ENCODE measurements around the gene SLC44A2.

Gene SLC44A2
- 131 to 198 (median 176) reads per million in 4 experiments for total RNA-seq

GRCh38 chr19:10625003-10625761 lies at the start of gene SLC44A2:
TSS of gene SLC44A2 (plus strand) at chr19:10625553. CDS start at chr19:10625634, 81 bp downstream.
- DNase-seq, result no peak

- no peak for DNase-seq
Observed at GRCh38 chr19:10577951-10578350, 47.4 kb upstream of the SLC44A2 start.

- peak; percentile 82 for DNase-seq
Observed at GRCh38 chr19:10580979-10581631, 44.2 kb upstream of the SLC44A2 start.

GRCh38 chr19:10582091-10582490 lies 43.3 kb upstream of the SLC44A2 start:
- no peak for DNase-seq

- no peak for DNase-seq
Observed at GRCh38 chr19:10583036-10583776, 42.1 kb upstream of the SLC44A2 start.

DNA sequence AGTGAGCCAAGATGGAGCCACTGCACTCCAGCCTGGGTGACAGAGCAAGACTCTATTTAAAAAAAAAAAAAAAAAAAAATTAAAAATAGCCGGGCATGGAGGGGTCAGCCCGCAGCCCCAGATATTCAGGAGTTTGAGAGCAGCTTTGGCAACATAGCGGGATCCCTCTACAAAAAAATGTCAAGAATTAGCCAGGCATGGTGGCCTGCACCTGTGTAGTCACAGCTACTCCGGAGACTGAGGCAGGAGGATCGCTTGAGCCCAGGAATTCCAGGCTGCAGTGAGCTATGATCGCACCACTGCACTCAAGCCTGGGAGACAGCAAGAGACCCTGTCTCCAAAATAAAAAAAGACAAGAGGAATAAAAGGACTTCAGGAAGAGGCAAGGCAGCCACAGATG lies 39.0 kb upstream of the SLC44A2 start:
- no peak for DNase-seq

DNA sequence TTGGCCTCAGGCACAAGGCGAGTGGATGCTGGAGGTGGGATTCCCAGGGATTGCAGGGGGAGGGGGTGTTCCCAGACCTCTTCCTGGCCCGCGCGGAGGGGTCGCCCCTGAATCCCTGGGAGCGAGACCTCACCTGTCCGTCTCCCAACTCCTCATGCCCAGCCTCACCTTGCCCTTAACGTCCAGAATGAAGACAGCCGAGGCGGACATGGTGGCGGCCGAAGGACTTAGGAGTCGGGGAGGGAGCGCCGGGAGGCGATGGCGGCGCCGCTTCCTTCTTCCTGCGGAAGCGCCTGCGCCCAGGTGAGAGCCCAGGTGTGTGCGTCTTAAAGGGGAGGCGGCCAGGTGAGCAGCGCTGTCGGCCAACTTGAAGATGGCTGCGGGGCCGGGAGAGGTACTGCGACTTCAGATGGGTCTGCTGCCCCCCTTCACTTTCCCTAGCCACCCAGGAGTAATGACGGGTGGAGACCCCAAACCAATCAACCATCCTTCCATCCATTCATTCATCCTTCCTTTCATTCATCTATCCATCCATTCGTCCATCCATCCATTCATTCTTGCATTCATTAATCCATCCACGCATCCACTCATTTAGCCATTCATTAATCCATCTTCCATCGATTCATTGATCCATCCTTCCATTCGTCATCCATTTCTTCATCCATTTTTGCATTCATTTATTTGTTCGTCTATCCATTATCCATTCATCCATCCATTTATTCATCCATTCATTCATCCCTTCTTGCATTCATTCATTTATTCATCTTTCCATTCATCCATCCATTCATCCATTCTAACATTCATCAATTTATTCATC lies 38.1 kb upstream of the SLC44A2 start, which contains the start of gene AP1M2:
AP1M2 (minus strand) TSS at position 291 of the 817 bp plus-strand sequence; CDS start at position 210, 81 bp downstream.
- DNase-seq, result no peak

- DNase-seq, result no peak
Observed at GRCh38 chr19:10587839-10588150, 37.6 kb upstream of the SLC44A2 start.

- no peak for DNase-seq
Observed at GRCh38 chr19:10593148-10593547, 32.2 kb upstream of the SLC44A2 start.

DNA sequence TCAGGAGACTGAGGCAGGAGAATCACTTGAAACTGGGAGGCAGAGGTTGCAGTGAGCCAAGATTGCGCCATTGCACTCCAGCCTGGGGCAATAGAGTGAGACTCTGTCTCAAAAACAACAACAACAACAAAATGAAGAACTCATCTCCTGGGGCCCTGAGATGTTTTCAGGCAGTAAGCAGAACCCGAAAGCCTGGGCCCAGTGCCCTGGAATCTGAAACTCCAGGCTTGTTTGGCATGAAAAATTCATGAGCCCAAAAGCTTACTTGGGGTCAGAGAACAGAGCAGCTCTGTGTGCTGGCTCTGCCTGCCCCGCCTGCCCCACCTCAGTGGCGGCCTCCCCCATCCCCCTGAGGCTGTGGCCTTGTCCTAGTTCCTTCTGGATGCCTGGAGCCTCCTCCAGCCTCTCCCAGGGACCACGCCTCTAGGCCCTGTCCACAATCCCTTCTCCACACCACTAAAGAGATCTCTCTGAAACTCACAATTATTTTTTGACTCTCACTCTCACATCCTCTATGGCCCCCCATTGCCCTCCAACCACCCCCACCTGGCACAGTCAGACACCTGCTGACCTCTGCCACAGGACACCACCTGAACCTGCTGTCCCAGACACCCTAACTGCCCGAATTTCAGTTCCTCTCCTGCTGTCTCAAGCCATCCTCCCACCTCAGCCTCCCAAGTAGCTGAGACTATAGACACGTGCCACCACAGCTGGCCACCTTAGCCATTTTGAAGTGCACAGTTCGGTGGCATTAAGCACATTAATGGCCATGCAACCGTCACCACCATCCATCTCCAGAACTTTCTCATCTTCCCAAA lies 31.3 kb upstream of the SLC44A2 start:
- DNase-seq, result no peak

DNA sequence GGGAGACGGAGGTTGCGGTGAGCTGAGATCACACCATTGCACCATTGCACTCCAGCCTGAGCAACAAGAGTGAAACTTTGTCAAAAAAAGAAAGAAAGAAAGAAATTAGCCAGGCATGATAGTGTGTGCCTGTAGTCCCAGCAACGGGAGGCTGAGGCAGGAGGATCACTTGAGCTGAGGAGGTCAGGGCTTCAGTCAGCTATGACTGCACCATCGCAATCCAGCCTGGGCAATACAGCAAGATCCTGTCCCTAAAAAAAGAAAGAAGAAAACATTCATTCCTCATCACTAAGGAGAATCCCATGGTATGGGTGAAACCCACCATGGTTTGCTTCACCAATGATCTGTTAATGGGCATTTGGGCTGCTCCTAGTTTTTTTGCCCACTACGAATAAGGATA lies 25.2 kb upstream of the SLC44A2 start:
- DNase-seq, result no peak

GRCh38 chr19:10601999-10602329 lies 23.4 kb upstream of the SLC44A2 start:
- no peak for DNase-seq

DNA sequence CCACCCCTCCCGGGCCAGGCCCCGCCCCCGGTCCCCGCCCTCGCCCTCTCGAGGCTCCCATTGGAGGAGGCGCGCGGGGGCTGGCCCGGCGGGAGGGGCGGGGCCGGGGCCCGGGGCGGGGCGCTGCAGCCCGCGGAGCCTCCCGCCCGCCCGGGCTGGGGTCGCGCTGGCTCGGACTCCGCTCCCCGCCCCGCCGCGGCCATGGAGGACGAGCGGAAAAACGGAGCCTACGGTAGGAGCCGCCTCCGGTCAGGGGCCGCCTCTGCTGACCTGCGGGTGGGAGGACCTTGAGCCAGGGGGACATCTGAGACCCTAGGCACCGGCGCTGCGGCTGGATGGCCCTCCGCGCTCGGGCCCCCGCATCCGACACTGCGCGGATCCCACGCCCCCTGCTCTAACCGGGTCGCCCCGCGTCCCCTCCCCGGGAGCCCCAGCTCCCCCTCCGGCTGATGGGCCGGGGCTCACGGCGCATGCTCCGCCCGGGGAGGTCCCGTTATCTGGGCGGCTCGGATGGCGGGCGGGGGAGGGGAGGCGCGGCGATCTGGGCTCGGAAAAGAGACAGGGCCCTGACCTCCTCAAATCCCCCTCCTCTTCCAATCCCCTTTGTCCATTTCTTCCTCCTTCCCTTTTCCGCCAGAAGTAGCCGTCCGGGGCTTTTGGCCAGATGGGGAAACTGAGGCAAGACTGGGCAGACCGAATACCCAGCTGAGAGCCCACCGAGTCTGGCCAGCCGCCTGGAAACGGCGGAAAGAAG lies 22.8 kb upstream of the SLC44A2 start:
- DNase-seq, result peak; percentile 84

GRCh38 chr19:10603084-10603872 lies 22.1 kb upstream of the SLC44A2 start:
- peak; percentile 82 for DNase-seq

GRCh38 chr19:10603873-10604459 lies 21.4 kb upstream of the SLC44A2 start:
- DNase-seq, result no peak

DNA sequence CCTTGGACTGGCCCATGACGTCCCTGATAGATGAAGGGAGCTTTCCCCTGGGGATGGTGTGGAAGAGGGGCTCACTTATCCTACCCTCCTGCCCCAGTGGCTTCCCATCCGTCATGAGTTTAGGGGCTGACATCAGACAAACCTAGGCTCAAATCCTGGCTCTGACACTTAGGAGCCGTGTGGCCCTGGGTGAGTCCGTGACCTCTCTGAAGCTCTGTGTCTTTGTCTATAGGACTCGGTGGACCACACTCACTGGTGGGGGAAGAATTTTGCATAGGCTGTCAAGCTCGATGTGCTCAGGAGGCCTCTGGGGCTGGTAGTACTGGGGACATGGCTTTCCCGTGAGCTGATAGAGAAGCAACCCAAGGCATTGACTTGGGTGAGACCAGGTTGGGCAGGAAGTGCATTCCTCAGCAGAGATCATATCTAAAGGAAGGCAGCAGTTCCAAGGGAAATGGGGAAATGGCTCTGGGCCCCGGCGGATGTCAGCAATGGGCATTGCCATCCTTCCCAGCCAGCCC lies 20.8 kb upstream of the SLC44A2 start:
- DNase-seq, result no peak

- DNase-seq, result no peak
Observed at GRCh38 chr19:10611907-10612306, 13.4 kb upstream of the SLC44A2 start.

DNA sequence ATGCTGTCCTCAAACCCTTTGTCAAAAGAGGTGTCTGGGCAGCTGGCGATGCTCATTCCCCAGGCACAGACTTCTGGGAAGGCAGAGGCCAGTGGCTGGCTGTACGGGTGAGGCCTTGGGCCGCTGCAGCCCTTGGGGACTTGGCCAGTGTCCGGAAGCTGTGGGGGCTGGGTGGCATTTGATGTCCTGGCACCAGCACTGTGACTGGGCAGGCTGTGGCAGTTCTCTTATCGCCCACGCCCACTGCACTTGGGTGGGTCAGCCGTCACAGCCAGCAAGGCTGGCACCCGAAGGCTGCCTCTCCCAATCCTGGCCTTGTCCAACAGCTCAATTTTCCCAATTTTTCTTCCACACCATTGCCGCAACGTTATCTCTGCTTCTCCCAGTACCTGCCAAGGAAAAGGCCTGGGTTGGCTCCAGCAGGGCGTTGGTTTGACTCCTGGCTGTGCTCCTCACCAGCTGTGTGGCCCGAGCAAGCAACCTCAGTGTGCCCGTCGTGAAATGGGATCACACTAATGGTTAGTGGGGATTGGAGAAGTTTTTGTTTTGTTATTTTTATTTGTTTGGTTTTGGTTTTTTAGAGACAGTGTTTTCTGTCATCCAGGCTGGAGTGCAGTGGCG lies 12.7 kb upstream of the SLC44A2 start:
- DNase-seq, result no peak

DNA sequence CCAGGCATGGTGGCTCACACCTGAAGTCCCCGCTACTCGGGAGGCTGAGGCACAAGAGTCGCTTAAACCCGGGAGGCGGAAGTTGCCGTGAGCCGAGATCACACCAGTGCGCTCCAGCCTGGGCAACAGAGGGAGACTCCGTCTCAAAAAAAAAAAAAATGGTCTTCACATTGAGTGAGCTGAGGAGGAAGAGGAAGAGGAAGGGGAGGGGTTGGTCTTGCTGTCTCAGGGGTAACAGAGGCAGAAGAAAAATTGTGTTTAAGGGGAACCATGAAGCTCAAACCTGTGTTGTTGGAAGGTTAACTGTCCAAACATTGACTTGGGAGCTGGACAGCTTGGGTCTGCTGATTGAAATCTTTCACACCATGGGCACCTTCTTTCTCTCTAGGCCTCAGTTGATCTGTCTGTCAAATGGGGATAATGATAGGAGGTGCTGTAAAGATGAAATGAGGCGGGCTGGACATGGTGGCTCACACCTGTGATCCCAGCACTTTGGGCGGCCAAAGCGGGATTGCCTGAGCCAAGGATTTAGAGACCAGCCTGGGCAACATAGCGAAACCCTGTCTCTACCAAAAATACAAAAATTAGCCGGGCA lies 9.8 kb upstream of the SLC44A2 start:
- no peak for DNase-seq

Measured in effector CD8-positive, alpha-beta T cell (primary cell).